Measurements from ENCODE around the gene ENPP4. TPM values are rescaled to one million over a fixed set of nuclear protein-coding genes. Genes with fewer than 3 reads are reported as not detected.

The ENPP4 gene
- total and polyA plus RNA-seq, 2 of the 4 experiments (the other 2 are of a cell fraction), result under 0.01 to 0.03 TPM

DNA sequence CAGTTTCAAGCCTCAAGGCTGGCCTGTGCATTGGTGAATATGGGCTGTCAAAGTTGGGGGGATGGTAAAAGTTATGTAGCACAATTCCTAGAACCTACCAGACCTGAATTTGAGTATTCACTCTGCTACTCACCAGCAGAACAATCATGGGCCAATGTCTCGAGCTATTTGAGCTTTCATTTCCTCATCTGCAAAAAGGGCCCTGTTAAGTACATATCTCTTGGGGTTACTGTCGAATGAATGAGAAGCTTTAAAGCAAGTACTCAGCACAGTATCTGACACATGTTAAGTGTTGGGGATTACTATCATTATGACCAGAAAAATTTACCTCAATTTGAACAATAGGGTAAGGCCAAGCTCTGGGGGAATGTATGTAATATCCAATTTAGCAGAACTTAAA lies 13.5 kb upstream of the ENPP4 start:
- no CpG with 5 or more reads among the region's 2 CpGs for WGBS, 2 experiments (ENCODE audit: extremely low coverage in 2 of 2, insufficient read length in 1 of 2)

More for the DNA sequence above, 13.5 kb upstream of the ENPP4 start:
- H3K36me3 ChIP-seq (ENCODE audit: control insufficient read depth, insufficient read depth, low read length), result no peaks in the 10 kb centered on the region
- ChIA-PET POLR2A (ENCODE audit: unreplicated experiment) (no interaction called here), CTCF (no interaction called here)
- no peaks in the 10 kb centered on the region for H4K20me1 ChIP-seq (ENCODE audit: insufficient read depth, low read length)
- no peak overlapping the region for H3K27ac ChIP-seq (ENCODE audit: insufficient read depth, low read length)
- H2AFZ ChIP-seq (replicated peaks; ENCODE audit: low read length, poor library complexity), result no peak overlapping the region
- H4K91ac ChIP-seq (ENCODE audit: insufficient read depth, low read depth, low read length), result no peak overlapping the region
- DNase-seq (no peak), ATAC-seq (ENCODE audit: low read depth) (no peak)
- H3K18ac ChIP-seq (ENCODE audit: low read depth, low read length), result no peak overlapping the region
- H3K9me1 ChIP-seq (ENCODE audit: insufficient read depth, low read length), result no peaks in the 10 kb centered on the region
- no peaks in the 10 kb centered on the region for H3K9me3 ChIP-seq (ENCODE audit: control insufficient read depth, insufficient read depth, low read length)
- dilution Hi-C loops (cut with HindIII; ENCODE audit: low sequenced_read_pairs, unreplicated experiment), result no loop called here
- no peak overlapping the region for H2BK5ac ChIP-seq (ENCODE audit: low read depth, low read length, poor library complexity, severe bottlenecking)
- H2AK5ac ChIP-seq (ENCODE audit: low read depth, low read length), result no peak overlapping the region
- TF ChIP-seq CEBPB (IDR thresholded peaks at IDR 0.05; ENCODE audit: low read depth, low read length) (no peak), CHD1 (IDR thresholded peaks at IDR 0.05; ENCODE audit: low read depth, low read length) (no peak), POLR2A (IDR thresholded peaks at IDR 0.05; ENCODE audit: low read depth, low read length) (no peak), USF2 (IDR thresholded peaks at IDR 0.05; ENCODE audit: low read depth, low read length) (no peak), MAZ (IDR thresholded peaks at IDR 0.05; ENCODE audit: borderline replicate concordance, low read depth, low read length) (no peak), CTCF (conservative IDR thresholded peaks at IDR 0.05; ENCODE audit: low read depth, low read length) (no peak)
- no peaks in the 10 kb centered on the region for H3K79me1 ChIP-seq (ENCODE audit: low read depth in 1 of 2, low read length in 2 of 2)
- H3K4me2 ChIP-seq (ENCODE audit: low read depth, low read length), result no peak overlapping the region
- no peak overlapping the region for H3K9ac ChIP-seq (ENCODE audit: low read depth, low read length)
- no peak overlapping the region for H4K8ac ChIP-seq (ENCODE audit: low read depth in 2 of 2, low read length in 2 of 2)
- no peaks in the 10 kb centered on the region for H3K4me1 ChIP-seq (ENCODE audit: control insufficient read depth, insufficient read depth, low read length)
- H3K23ac ChIP-seq (ENCODE audit: low read depth, low read length), result no peak overlapping the region
- no peak overlapping the region for H2BK20ac ChIP-seq (ENCODE audit: low read depth, low read length)
- no peak overlapping the region for H2BK15ac ChIP-seq (ENCODE audit: low read depth, low read length)
- in situ Hi-C loops (cut with MboI; ENCODE audit: low sequenced_read_pairs), result no loop called here
- BruUV-seq (replicated peaks), result no TSS peak
- no peak overlapping the region for H3K56ac ChIP-seq (ENCODE audit: extremely low read depth, insufficient read depth, low read length)
- H3K14ac ChIP-seq (replicated peaks; ENCODE audit: low read depth, low read length), result no peak overlapping the region
- no peak overlapping the region for H3K4me3 ChIP-seq (ENCODE audit: insufficient read depth, low read depth, low read length)
- intact Hi-C loops (cut with micrococcal nuclease), result no loop called here
- H2AK9ac ChIP-seq (replicated peaks; ENCODE audit: low read depth, low read length, poor library complexity), result no peak overlapping the region
- H3K4ac ChIP-seq (ENCODE audit: low read depth, low read length), result no peak overlapping the region
- no peaks in the 10 kb centered on the region for H3K27me3 ChIP-seq (ENCODE audit: control insufficient read depth, insufficient read depth, low read length)
- H2BK120ac ChIP-seq (ENCODE audit: low read depth, low read length), result no peak overlapping the region
- H4K5ac ChIP-seq (ENCODE audit: low read depth, low read length), result no peak overlapping the region

All from IMR-90 (cell line).